Measurements from ENCODE around the gene MTUS2.

DNA sequence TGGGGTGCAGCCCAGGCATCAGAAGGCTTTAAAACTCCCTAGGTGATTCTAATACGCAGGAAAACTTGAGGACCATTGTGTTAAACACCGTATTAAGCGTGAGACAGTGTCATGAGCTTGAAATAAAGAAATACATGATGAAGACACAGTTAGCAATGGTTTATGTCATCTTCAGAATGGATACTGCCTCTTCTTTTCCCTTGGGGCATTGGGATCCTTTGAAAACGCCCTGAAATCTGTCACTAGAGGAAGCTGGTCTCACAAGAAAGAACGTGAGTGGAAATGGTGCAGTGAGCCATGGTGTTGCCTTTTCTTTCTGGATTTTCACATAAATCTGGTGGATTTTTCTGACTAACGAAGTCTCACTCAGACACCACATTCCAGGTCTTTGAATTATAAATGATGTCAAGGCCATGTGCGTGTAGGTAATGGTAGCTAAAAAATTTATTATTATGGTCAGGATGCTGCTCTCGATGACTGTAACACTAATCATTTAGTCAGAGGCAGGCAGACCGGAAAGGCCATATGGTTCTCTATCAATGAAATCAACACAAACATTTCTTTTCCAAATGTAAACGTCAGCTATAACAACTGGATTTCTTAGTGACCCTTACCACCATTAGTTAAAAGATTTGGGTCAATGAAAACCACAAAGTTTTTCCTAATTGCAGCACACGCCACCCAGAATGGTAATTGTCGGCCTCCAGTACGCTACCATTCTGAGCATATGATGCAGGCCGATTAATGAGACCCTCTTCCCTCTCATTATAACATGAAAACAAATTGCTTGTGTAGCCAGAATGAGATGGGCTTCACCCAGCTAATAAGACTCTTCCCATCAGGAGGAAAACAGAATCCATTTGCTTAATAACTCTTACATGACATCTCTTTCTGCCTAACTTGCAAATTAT, 669.8 kb downstream of the MTUS2 start:
- TF ChIP-seq OTX1 (CRISPR knock-in tag; IDR thresholded peaks at IDR 0.05) (no peak), MXI1 (IDR thresholded peaks at IDR 0.05; ENCODE audit: low read depth, low read length) (no peak), GTF2F1 (IDR thresholded peaks at IDR 0.05; ENCODE audit: low read depth, low read length) (no peak), CHD4 (IDR thresholded peaks at IDR 0.05; ENCODE audit: insufficient read depth, insufficient replicate concordance, low read depth, low read length, poor library complexity, severe bottlenecking) (no peak), ETV6 (IDR thresholded peaks at IDR 0.05; ENCODE audit: borderline replicate concordance in 1 of 2, low read depth in 2 of 2, low read length in 1 of 2) (no peak), ETV6 (CRISPR knock-in tag; IDR thresholded peaks at IDR 0.05; ENCODE audit: borderline replicate concordance) (no peak), SMARCE1 (IDR thresholded peaks at IDR 0.05) (no peak), TARDBP (IDR thresholded peaks at IDR 0.05) (no peak), GABPA (tag; conservative IDR thresholded peaks at IDR 0.05; ENCODE audit: low read depth) (no peak), KDM2B (CRISPR knock-in tag; IDR thresholded peaks at IDR 0.05) (no peak)
- TF ChIP-seq, protein P1, sequence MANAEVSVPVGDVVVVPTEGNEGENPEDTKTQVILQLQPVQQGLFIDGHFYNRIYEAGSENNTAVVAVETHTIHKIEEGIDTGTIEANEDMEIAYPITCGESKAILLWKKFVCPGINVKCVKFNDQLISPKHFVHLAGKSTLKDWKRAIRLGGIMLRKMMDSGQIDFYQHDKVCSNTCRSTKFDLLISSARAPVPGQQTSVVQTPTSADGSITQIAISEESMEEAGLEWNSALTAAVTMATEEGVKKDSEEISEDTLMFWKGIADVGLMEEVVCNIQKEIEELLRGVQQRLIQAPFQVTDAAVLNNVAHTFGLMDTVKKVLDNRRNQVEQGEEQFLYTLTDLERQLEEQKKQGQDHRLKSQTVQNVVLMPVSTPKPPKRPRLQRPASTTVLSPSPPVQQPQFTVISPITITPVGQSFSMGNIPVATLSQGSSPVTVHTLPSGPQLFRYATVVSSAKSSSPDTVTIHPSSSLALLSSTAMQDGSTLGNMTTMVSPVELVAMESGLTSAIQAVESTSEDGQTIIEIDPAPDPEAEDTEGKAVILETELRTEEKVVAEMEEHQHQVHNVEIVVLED (CRISPR knock-in tag; IDR thresholded peaks at IDR 0.05) = no peak
- TF ChIP-seq, protein P2, sequence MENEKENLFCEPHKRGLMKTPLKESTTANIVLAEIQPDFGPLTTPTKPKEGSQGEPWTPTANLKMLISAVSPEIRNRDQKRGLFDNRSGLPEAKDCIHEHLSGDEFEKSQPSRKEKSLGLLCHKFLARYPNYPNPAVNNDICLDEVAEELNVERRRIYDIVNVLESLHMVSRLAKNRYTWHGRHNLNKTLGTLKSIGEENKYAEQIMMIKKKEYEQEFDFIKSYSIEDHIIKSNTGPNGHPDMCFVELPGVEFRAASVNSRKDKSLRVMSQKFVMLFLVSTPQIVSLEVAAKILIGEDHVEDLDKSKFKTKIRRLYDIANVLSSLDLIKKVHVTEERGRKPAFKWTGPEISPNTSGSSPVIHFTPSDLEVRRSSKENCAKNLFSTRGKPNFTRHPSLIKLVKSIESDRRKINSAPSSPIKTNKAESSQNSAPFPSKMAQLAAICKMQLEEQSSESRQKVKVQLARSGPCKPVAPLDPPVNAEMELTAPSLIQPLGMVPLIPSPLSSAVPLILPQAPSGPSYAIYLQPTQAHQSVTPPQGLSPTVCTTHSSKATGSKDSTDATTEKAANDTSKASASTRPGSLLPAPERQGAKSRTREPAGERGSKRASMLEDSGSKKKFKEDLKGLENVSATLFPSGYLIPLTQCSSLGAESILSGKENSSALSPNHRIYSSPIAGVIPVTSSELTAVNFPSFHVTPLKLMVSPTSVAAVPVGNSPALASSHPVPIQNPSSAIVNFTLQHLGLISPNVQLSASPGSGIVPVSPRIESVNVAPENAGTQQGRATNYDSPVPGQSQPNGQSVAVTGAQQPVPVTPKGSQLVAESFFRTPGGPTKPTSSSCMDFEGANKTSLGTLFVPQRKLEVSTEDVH (IDR thresholded peaks at IDR 0.05; ENCODE audit: low read depth, partially characterized antibody) = no peak

All from K562 (cell line).